IPS-18a (cell line): ENCODE data around the gene HMGCLL1.

Source experiments
- H3K27ac ChIP-seq: one replicate; pipeline ENCODE4 v1.5.1; 2013; ENCODE audit warnings: low read length
- H3K27me3 ChIP-seq: one replicate; pipeline ENCODE4 v1.6.1; 2013; ENCODE audit warnings: mild to moderate bottlenecking, low read length; ENCODE audit not compliant: control insufficient read depth, insufficient read depth
- H3K36me3 ChIP-seq: one replicate; pipeline ENCODE4 v1.6.1; 2013; ENCODE audit warnings: low read depth, low read length; ENCODE audit not compliant: control insufficient read depth
- H3K4me1 ChIP-seq: one replicate; pipeline ENCODE4 v1.6.1; 2013; ENCODE audit warnings: low read depth, low read length; ENCODE audit not compliant: control insufficient read depth
- H3K4me3 ChIP-seq: one replicate; pipeline ENCODE4 v1.5.1; 2013; ENCODE audit warnings: low read length
- H3K9ac ChIP-seq: one replicate; pipeline ENCODE4 v1.6.1; 2013; ENCODE audit warnings: mild to moderate bottlenecking, low read length, moderate library complexity
- H3K9me3 ChIP-seq: one replicate; pipeline ENCODE4 v1.6.1; 2013; ENCODE audit warnings: low read depth, low read length; ENCODE audit not compliant: control insufficient read depth

Gene HMGCLL1

GRCh38 chr6:55492259-55492658 lies 86.7 kb downstream of the HMGCLL1 start:
- no peak overlapping the region for H3K4me3 ChIP-seq
- no peaks in the 10 kb centered on the region for H3K9me3 ChIP-seq
- H3K4me1 ChIP-seq = no peaks in the 10 kb centered on the region
- no peaks in the 10 kb centered on the region for H3K27me3 ChIP-seq
- H3K36me3 ChIP-seq = no peaks in the 10 kb centered on the region
- H3K27ac ChIP-seq = no peak overlapping the region
- no peak overlapping the region for H3K9ac ChIP-seq

- H3K27ac ChIP-seq = no peak overlapping the region
- H3K9ac ChIP-seq = no peak overlapping the region
- no peaks in the 10 kb centered on the region for H3K9me3 ChIP-seq
- H3K27me3 ChIP-seq = no peaks in the 10 kb centered on the region
- H3K36me3 ChIP-seq = no peaks in the 10 kb centered on the region
- H3K4me3 ChIP-seq = no peak overlapping the region
- no peaks in the 10 kb centered on the region for H3K4me1 ChIP-seq
Observed at GRCh38 chr6:55490871-55491270, 88.1 kb downstream of the HMGCLL1 start.

GRCh38 chr6:55474382-55474781 lies 104.6 kb downstream of the HMGCLL1 start:
- no peaks in the 10 kb centered on the region for H3K27me3 ChIP-seq
- no peaks in the 10 kb centered on the region for H3K9me3 ChIP-seq
- no peak overlapping the region for H3K4me3 ChIP-seq
- H3K27ac ChIP-seq = no peak overlapping the region
- H3K36me3 ChIP-seq = no peaks in the 10 kb centered on the region
- H3K4me1 ChIP-seq = no peaks in the 10 kb centered on the region
- H3K9ac ChIP-seq = no peak overlapping the region

GRCh38 chr6:55473722-55474121 lies 105.3 kb downstream of the HMGCLL1 start:
- no peak overlapping the region for H3K9ac ChIP-seq
- H3K27ac ChIP-seq = no peak overlapping the region
- no peak overlapping the region for H3K4me3 ChIP-seq
- no peaks in the 10 kb centered on the region for H3K36me3 ChIP-seq
- H3K4me1 ChIP-seq = no peaks in the 10 kb centered on the region
- H3K27me3 ChIP-seq = no peaks in the 10 kb centered on the region
- H3K9me3 ChIP-seq = no peaks in the 10 kb centered on the region

GRCh38 chr6:55469951-55470366 lies 109.0 kb downstream of the HMGCLL1 start:
- Histone ChIP-seq H3K9me3 (no peaks in the 10 kb centered on the region), H3K27ac (no peak overlapping the region), H3K4me1 (no peaks in the 10 kb centered on the region), H3K27me3 (no peaks in the 10 kb centered on the region), H3K9ac (no peak overlapping the region), H3K4me3 (no peak overlapping the region), H3K36me3 (no peaks in the 10 kb centered on the region)

GRCh38 chr6:55456016-55456415 lies 123.0 kb downstream of the HMGCLL1 start:
- no peak overlapping the region for H3K9ac ChIP-seq
- no peak overlapping the region for H3K4me3 ChIP-seq
- no peaks in the 10 kb centered on the region for H3K27me3 ChIP-seq
- no peaks in the 10 kb centered on the region for H3K9me3 ChIP-seq
- no peak overlapping the region for H3K27ac ChIP-seq
- H3K4me1 ChIP-seq = no peaks in the 10 kb centered on the region
- no peaks in the 10 kb centered on the region for H3K36me3 ChIP-seq

- no peaks in the 10 kb centered on the region for H3K9me3 ChIP-seq
- no peak overlapping the region for H3K9ac ChIP-seq
- no peaks in the 10 kb centered on the region for H3K4me1 ChIP-seq
- no peak overlapping the region for H3K27ac ChIP-seq
- no peaks in the 10 kb centered on the region for H3K36me3 ChIP-seq
- H3K27me3 ChIP-seq = no peaks in the 10 kb centered on the region
- H3K4me3 ChIP-seq = no peak overlapping the region
Observed at GRCh38 chr6:55450005-55450404, 129.0 kb downstream of the HMGCLL1 start.

- no peaks in the 10 kb centered on the region for H3K27me3 ChIP-seq
- no peak overlapping the region for H3K4me3 ChIP-seq
- no peak overlapping the region for H3K27ac ChIP-seq
- no peak overlapping the region for H3K9ac ChIP-seq
- H3K36me3 ChIP-seq = no peaks in the 10 kb centered on the region
- no peaks in the 10 kb centered on the region for H3K4me1 ChIP-seq
- no peaks in the 10 kb centered on the region for H3K9me3 ChIP-seq
Observed at GRCh38 chr6:55449225-55449624, 129.8 kb downstream of the HMGCLL1 start.

GRCh38 chr6:55448451-55448850 lies 130.5 kb downstream of the HMGCLL1 start:
- Histone ChIP-seq H3K4me3 (no peak overlapping the region), H3K27me3 (no peaks in the 10 kb centered on the region), H3K27ac (no peak overlapping the region), H3K36me3 (no peaks in the 10 kb centered on the region), H3K9ac (no peak overlapping the region), H3K4me1 (no peaks in the 10 kb centered on the region), H3K9me3 (no peaks in the 10 kb centered on the region)

GRCh38 chr6:55447891-55448290 lies 131.1 kb downstream of the HMGCLL1 start:
- no peaks in the 10 kb centered on the region for H3K27me3 ChIP-seq
- no peaks in the 10 kb centered on the region for H3K9me3 ChIP-seq
- H3K36me3 ChIP-seq = no peaks in the 10 kb centered on the region
- H3K27ac ChIP-seq = no peak overlapping the region
- no peak overlapping the region for H3K4me3 ChIP-seq
- H3K9ac ChIP-seq = no peak overlapping the region
- H3K4me1 ChIP-seq = no peaks in the 10 kb centered on the region

- Histone ChIP-seq H3K4me3 (no peak overlapping the region), H3K27me3 (no peaks in the 10 kb centered on the region), H3K9me3 (no peaks in the 10 kb centered on the region), H3K27ac (no peak overlapping the region), H3K36me3 (no peaks in the 10 kb centered on the region), H3K4me1 (no peaks in the 10 kb centered on the region), H3K9ac (no peak overlapping the region)
Observed at GRCh38 chr6:55445648-55446204, 133.3 kb downstream of the HMGCLL1 start.

- Histone ChIP-seq H3K4me1 (no peaks in the 10 kb centered on the region), H3K4me3 (no peak overlapping the region), H3K36me3 (no peaks in the 10 kb centered on the region), H3K27ac (no peak overlapping the region), H3K27me3 (no peaks in the 10 kb centered on the region), H3K9ac (no peak overlapping the region), H3K9me3 (no peaks in the 10 kb centered on the region)
Observed at GRCh38 chr6:55443238-55444134, 135.5 kb downstream of the HMGCLL1 start.
